G401.6 (cell line): ENCODE results near the gene DNM2.

ENCODE experiments used
- FAIRE-seq: peaks from 2 replicates; lab custom pipeline; 2012; peaks lifted over from hg19 to GRCh38; lab: Jason Lieb, UNC

DNM2 gene

DNA sequence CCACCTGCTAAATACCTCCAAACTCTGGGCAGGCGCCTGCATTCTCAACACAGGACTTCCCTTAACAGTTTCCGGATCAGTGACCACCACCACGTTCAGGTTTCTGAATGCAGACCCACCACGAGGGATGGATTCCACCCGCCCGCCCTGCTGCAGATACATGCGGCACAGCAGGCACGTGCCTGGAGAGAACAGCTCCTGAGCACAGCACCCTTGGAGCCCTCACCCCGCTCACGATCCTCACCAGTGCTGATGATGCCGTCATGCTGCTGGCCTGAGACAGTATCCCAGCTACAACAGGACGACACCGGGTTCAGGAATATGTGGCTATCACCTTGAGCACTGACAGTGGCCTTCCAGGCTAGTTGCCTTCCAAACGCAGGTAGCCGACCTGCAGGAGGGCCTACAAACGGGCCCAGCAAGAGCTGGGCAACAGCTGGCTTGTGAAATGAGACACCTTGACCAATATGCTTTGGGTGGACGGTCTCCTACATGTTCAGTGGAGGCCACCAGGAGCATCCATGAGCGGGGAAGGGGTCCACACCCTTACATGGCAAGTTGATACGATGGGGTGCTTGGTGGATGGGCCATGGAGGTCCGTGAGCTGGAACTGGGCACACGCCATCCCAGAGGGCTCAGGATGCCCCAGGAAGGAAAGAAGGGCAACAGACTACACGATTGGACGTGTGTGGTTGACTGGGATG is 26.5 kb upstream of the DNM2 start:
- no peak for FAIRE-seq

DNA sequence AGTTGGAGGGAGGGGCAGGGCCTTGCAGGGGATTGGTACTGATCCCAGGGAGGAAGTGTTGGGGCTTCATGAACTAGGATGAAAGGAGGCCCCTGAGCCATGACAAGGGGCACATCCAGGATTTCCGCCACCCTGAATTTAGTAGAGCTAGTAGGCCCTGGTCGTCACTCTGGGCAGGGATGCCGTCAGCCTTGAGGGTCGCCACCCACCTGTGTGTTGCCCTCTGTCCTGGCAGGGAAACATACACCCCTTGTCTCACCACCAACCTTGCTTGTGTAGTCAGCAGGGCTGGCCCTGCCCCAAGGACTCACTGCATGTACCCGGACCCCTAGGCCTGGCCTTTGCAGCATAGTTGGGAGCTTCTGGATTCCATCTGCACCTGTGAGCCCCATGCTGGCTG is 26.0 kb upstream of the DNM2 start:
- FAIRE-seq = no peak

DNA sequence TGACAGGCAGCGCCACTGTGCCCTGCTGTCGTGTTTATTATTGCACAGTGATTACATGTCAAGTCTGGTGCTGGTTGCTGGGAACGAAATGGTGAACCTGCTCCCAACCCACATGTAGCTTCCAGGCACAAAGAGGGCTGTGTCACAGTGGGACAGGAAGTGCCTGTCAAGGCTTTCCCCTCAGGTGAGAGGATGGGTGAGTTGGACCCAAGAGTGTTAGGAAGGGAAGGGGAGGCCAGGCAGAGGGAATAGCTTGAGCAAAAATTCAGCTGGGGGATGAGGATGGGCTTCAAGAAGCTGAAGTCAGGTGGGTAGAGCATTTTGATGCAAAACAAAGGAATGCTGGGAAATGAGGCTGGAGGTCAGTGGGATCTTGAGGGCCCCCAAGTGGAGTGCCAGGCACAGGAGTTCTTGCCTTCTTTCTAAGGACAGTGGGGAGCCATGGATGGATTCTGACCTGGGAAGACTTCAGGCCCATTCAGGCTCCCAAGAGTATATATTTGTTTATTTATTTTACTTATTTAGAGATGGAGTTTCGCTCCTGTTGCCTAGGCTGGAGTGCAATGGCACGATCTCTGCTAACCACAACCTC is 25.1 kb upstream of the DNM2 start:
- FAIRE-seq = no peak

DNA sequence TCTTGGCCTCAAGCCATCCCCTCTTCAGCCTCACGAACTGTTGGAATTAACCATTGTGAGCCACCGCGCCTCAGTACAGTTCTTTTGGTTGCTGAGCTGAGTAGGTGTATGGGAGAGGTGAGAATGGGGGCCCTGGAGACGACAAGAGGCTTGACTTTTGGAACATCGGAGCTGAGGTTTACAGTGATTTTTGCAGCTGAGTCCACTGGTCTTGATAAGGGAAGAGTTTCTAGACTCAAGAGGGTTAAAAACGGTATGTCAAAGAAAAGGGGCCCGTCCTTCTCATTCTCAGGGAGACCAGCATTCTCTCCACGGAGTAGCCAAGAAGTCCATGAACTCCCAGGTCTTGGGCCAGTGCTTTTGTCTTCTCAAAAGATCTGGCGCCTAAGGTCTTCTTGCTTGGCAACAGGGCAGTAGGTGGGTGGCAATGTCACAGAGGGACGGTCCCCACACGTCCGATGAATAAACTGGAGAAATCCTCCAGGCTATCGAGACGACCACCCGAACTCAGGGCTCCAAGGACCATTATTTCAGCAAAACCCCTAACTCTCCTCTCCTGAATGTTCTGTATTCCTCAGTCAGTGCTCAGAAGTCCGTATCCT is 23.1 kb upstream of the DNM2 start:
- FAIRE-seq = no peak

DNA sequence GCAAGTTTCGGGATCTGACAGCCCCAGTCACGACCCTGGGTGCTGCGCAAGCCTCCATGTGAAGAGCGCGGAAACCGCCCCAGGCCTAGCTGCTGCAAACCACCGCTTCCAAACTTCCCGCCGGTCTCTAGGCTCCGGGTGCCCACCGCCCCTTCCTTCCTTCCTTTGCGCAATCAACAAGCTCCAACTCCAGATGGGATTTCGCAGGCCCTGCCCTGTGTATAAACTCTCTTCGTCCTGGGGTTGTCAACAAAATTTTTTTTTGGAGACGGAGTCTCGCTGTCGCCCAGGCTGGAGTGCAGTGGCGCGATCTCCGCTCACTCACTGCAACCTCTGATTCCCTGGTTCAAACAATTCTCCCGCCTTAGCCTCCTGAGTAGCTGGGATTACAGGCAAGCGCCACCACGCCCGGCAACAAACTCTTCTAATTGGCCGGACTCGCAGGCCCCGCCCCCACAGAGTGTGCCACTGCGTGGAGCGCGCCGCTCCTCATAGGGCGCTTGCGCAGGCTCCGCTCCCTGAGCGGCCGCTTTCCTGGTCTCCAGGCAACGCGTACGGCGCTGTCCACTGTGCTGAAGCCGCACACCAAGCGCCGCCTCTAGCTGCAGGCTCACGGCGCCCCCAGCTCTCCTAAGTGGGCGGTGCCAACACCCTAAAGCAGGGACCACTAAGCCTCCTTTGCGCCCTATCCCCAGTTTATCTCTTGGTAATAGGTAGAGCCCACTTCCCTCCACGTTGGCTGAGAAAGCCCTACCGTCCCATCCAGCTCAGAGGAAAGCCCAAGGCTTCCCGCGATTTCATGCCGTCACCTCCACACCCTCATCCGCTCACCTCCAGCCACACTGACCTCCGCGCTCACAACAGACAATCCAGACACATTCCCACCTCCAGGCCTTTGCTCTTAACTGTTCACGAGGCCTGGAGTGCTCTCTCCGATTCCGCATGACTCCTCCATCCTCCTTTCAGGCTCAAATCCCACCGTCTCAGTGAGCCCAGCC is 22.2 kb upstream of the DNM2 start:
- FAIRE-seq = peak; percentile 98

DNA sequence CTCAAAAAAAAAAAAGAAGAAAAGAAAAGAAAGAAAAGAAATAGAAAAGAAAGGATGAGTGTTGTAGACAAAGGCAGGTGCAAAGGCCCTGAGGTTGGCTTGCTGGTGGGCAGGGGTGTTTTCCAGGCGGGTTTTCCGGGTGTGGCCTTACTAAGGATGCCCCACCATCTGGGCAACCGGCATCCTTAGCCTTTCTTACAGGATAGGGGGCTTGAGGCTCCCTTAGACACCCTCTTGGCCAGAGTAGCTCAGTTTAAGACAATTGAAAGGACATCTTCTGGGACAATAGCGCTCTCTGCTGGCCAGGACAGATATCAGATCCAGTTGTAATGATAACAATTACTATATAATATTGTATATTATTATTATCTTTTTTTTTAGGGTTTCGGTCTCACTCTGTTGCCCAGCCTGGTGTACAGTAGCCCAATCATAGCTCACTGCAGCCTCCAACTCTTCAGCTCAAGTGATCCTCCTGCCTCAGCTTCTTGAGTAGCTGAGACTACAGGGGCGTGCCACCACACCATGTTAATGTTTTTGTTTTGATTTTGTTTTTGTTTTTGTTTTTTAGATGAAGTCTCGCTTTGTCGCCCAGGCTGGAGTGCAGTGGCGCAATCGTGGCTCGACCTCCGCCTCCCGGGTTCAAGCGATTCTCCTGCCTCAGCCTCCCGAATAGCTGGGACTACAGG is 18.1 kb upstream of the DNM2 start:
- FAIRE-seq = peak; percentile 71

DNA sequence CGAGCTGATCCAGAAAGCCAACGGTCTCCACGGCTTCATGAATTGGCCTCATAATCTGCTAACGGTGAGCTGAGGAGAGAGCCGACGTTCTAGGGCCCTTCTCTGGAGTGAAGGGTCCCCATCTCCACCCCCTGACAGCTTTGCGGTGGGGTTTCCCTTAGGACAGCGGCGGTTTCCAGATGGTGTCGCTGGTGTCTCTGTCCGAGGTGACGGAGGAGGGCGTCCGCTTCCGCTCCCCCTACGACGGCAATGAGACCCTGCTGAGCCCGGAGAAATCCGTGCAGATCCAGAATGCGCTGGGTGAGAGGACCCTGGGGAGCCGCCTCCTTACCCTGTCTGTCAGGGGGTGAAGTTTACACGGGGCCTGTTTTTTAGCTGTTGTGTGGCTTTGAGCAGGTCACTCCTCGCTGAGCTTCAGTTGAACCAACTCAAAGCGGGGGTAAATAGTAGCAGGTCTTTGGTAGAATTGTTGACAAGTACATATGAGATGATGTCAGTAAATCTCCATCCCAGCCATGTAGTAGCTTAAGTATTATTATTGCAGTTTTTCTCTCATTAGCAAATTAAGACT is 15.8 kb upstream of the DNM2 start:
- no peak for FAIRE-seq

DNA sequence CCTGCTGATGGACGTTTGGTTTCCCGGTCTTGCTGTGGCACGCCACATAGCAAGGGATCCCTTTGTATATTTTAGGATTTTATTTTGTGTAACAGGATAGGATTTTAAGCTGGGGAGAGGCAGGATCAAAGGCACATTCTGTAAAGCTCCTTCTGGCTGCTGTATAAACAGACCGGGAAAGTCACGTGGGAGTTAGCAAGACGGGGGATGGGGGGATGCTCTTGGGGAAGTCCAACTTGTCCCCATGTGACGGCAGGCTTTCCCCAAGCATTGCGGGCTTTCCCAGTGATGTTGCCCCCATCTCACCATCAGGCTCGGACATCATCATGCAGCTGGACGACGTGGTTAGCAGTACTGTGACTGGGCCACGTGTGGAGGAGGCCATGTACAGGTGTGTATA is 10.9 kb upstream of the DNM2 start:
- FAIRE-seq = no peak

DNA sequence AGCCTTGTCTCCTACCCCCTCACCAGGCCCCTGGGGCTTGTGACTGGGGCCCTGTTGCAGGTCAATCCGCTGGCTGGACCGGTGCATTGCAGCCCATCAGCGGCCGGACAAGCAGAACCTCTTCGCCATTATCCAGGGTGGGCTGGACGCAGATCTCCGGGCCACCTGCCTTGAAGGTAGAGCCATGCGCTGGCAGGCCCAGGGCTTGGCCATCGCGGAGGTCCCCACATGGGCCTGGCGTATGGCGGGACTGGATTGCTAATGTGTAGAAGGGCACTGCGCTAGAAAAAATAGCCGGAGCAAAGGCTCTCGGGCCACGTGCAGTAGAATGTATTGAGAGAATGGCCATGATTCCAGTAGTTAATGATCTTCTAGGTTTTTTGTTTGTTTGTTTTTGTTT is 10.4 kb upstream of the DNM2 start:
- no peak for FAIRE-seq

DNA sequence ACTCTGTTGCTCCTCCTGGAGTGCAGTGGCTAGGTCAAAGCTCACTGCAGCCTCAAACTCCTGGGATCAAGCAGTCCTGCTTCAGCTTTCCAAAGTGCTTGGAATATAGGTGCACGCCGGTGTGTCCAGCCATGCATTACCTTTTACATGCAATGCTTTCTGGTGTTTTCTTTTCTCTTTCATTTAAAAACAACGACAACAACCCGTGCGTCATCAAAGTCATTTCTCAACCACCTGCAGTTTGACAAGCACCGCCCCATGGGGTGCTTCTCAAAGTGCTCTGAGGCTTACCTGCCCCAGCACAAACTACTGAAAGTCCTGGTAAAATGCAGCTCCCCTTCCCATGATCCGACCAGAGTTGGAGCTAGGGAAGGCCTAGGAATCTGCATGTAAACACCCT is 9.6 kb upstream of the DNM2 start:
- FAIRE-seq = no peak

DNA sequence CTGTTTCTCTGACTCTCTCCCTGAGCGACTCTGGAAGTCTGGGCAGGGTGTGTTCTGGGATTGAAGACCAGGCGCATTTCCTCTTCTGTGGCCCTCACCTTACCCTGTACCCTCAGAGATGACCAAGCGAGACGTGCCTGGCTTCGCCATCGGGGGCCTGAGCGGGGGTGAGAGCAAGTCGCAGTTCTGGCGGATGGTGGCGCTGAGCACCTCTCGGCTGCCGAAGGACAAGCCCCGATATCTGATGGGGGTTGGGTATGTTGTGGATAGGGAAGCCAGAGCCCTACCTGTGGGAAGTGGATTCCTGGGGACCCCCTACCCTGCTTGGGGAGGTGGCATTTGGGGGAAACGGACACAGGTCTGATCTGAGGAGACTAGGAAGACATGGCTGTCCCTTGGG is 5.8 kb upstream of the DNM2 start:
- no peak for FAIRE-seq

DNA sequence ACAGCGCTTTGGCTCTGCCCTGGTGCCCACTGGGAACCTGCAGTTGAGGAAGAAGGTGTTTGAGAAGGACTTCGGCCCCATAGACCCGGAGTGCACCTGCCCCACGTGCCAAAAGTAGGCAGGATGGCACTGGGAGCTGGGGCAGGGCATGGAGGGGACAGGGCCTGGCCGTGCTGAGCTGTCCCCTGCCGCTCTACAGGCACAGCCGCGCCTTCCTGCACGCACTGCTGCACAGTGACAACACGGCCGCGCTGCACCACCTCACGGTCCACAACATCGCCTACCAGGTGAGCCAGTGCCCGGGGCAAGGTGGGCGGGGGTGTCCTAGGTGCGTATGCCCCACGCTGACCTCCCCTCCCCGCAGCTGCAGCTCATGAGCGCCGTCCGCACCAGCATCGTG is 5.1 kb upstream of the DNM2 start:
- no peak for FAIRE-seq

DNA sequence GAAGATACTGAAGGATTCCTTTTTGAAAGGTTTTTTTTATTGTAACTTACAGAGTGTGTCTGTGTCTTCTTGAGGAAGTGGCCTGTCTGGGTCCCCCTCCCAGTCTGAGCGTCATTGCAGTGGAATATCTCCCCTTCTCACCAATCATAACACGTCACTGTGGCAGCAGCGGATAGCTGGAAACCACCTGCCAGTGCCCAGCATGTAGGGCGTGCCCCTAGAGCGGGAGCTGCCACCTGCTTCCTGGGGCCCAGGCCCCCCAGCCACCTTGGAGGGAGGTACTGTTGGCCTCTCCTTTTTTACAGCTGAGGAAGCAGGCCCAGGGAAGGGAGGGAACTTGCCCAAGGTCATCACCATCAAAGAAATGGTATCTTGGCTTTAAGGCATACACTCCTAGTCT is 4.6 kb upstream of the DNM2 start:
- FAIRE-seq = no peak

DNA sequence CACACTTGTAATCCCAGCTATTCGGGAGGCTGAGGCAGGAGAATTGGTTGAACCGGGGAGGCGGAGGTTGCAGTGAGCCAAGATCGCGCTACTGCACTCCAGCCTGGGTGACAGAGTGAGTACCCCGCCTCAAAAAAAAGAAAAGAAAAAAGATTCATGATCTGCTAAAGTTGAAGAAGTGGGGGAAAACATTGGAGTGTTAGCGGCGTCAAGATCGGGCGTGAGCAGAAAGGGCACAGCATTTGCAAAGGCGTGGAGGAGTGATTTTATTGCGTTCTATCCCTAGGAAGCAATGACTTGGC is 874 bp upstream of the DNM2 start:
- no peak for FAIRE-seq

DNA sequence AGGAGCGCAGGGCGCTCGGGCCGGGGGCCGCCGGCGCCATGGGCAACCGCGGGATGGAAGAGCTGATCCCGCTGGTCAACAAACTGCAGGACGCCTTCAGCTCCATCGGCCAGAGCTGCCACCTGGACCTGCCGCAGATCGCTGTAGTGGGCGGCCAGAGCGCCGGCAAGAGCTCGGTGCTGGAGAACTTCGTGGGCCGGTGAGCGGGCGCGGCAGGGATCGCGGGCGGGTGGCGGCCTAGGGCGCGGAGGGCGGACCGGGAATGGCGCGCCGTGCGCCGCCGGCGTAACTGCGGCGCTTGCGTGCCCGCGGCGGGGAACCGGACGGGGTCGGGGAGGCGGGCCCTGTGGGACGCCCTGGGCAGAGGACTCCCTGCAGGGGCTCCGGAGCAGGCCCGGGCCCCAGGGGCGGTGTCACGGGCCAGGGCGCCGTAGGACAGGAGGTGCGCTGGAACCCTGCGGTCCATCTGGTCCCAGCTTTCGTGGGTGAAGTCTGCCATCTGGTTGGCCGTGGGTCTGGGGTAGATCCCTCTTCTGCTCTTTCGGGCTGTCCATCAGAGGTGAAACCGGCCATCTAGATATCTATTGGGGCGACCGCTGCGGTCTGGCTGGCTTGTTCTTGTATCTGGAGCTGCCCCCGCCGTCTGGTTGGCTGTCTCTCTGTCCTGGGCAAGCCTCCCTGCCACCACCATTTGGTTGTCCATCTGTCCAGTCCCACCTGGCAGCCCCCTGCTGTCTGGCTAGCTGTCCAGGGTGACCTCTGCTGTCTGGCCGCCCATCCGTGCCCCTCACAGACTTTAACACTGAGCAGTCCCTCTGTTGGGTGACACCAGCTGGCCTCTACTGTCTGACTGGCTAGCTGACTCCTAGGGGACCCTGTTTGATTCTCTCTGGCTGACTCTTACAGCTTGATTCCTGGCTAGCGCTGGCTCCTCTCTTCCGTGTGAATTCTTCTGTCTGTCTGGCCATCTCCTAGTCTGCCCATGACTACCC is 622 bp downstream of the DNM2 start:
- no peak for FAIRE-seq

DNA sequence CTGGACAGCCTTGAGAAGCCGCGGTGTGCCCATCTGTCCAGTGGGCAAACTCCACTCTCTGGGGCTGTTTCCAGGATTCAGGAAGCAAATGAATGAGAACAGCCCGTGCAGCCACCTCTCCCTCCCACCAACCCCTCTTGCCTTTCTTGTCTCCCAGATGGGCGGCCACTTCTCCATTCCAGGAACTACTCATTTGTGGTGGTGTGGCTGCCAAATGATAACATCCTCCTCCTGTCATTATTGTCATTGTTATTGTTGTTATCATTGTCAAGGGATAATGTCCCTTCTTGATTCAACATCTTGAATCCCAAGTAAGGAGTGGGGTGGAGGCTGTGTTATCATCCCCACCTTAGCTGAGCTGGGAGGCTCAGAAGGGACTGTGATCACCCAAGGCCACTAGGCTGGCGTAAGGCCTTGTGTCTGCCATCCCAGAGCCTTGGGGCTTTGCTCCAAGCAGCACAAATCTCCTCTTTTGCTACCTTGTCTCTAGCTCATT is 1.6 kb downstream of the DNM2 start:
- no peak for FAIRE-seq

DNA sequence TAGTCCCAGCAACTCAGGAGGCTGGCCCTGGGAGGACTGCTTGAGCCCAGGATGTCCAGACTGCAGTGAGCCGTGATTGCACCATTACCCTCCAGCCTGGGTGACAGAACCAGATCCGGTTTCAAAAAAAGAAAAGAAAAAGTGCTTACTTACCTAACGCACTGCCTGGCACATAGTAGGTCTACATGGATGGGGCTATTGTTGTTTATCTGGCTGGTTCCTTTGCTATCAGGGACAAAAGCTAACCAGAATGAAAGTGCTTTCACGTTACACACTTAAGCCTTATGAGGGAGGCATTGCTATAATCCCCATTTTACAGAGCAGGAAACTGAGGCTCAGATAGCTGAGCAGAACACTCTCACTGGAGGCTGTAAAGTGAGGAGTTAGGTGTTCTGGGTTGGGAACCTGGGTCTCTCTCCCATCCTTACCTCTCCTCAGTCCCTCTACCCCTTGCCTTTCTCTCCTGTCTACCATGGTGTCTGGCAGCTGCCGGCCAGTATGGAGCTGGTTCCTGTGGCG is 2.8 kb downstream of the DNM2 start:
- no peak for FAIRE-seq

DNA sequence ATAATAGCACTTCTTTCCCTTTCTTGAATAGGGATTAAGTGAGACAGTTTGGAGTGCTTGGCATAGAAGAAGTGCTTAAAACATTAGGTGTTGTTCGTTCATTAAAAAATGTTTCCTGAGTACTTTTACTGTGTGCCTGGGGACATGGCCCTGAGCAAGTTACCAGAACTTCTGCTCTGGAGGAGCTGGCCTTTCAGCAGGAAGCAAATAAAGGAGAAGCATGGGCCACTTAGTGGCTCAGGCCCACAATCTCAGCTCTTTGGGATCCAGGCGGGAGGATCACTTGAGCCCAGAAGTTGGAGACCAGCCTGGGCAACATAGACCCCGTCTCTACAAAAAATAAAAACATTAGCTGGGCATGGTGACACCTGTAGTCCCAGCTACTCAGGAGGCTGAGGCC is 5.7 kb downstream of the DNM2 start:
- no peak for FAIRE-seq

DNA sequence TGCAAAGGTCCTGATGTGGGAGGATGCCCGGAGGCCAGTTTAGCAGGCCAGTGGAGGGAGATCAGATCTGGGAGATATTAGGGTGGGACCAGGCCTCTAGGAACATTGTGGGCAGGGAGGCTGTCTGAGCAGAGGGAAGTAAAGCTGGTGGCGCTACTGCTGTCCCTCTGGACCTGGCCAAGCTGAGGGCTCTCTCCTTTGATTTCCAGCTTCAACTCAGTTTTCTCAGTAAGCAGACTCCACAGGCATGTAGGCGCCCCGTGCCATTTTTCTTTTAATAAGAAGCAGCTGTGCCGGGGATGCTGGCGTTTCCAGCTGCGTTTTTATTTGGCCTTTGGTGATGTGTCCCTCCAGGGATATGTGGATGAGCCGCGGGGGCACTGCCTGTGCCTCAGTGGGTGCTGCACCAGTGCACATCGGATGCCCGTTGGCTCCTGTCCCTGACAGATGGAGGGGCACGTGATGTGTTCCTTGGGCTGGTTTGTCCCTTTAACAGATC is 6.7 kb downstream of the DNM2 start:
- FAIRE-seq = no peak

DNA sequence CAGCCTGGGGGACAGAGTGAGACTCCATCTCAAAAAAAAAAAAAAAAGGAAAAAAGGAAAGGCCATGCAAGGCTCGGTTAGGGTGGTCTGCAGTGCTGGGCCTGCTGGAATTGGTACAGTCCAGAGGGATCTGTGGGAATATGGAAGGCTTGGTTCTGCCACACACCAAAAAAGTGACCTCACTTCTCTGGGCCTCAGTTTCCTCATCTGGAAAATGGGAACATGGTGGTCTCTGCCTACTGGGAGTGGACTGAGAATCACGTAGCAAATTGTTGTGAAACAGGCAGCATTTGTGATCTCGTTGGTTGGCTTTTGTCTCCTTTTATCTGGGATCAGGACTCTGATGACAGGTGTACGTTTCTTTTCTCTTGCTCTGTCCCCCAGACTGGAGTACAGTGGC is 7.5 kb downstream of the DNM2 start:
- no peak for FAIRE-seq
